ENCODE data around the gene GTF3C1. TPM values are rescaled to one million over a fixed set of nuclear protein-coding genes. Genes with fewer than 3 reads are reported as not detected.
A peak's percentile ranks its signal among the peaks of the same experiment; 100 is the strongest.

Gene GTF3C1
- total and polyA plus RNA-seq, 4 donors, result 33.5 to 84.0 (median 67.5) TPM

DNA sequence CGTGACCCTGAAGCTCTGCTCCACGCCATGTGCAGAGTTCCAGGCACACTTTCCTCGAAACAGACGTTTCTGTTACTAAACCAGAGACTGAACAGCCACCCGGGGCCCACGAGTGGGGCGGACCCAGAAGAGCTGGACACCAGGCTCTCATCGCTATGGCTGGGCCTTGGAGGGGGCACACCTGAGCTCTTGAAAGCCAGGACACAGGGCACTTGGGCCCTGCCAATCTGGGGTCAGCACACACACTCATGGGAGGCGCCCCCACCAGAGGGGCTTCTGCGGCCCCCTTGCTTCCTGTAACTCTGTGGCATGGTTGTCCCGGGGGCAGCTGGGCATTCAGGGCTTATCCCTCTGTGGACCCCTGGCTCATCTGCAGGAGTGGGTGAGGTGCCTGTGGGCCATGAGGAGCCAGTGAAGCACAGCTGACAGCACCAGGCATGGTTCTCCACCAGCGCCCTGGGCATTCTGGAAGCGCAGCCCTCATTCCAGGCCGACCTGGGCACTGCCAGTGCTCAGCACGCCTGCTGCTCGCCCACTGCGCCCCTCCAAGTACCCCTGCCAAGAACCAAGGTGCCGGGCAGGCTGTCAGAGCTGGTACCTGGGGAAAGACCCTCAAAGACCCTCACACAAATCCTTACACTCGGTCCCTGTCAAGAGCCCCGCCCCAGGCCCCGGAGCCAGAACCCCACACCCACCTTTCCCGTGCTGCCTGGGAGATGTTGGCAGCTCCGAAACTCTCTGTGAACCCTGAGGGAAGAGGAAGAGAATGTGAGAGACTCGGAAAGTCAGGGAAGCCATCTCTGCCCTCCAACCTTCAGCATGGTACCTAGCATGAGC lies 86.6 kb downstream of the GTF3C1 start:
- no peak overlapping the region for H3K4me3 ChIP-seq
- no peak overlapping the region for H3K9ac ChIP-seq (ENCODE audit: insufficient read depth in 1 of 2, low read length in 2 of 2)
- 93 to 97% methylated on average over 24 of the region's 24 CpGs for WGBS, 2 donors
- peaks cover 0 to 4% (median 0%) of the 10 kb centered on the region in 5 donors for H3K4me1 ChIP-seq (ENCODE audit: control insufficient read depth in 5 of 5, insufficient read depth in 5 of 5, low read length in 5 of 5)
- DNase-seq (no peak), ATAC-seq (ENCODE audit: insufficient read depth, low FRiP score) (no peak)
- TF ChIP-seq CTCF (IDR thresholded peaks at IDR 0.05; ENCODE audit: control extremely low read depth, extremely low read depth), result no peak
- peaks cover 35 to 70% (median 42%) of the 10 kb centered on the region in 4 donors for H3K36me3 ChIP-seq (ENCODE audit: control insufficient read depth in 4 of 4, insufficient read depth in 4 of 4, low read length in 4 of 4)
- H3K27ac ChIP-seq (ENCODE audit: low read depth in 1 of 2, low read length in 1 of 2), result no peak overlapping the region
- H3K27me3 ChIP-seq (ENCODE audit: control insufficient read depth in 3 of 3, insufficient read depth in 3 of 3, low read length in 2 of 3), result no peaks in the 10 kb centered on the region
- H3K9me3 ChIP-seq (ENCODE audit: control insufficient read depth in 4 of 4, insufficient read depth in 3 of 4, low read length in 3 of 4), result no peaks in the 10 kb centered on the region

DNA sequence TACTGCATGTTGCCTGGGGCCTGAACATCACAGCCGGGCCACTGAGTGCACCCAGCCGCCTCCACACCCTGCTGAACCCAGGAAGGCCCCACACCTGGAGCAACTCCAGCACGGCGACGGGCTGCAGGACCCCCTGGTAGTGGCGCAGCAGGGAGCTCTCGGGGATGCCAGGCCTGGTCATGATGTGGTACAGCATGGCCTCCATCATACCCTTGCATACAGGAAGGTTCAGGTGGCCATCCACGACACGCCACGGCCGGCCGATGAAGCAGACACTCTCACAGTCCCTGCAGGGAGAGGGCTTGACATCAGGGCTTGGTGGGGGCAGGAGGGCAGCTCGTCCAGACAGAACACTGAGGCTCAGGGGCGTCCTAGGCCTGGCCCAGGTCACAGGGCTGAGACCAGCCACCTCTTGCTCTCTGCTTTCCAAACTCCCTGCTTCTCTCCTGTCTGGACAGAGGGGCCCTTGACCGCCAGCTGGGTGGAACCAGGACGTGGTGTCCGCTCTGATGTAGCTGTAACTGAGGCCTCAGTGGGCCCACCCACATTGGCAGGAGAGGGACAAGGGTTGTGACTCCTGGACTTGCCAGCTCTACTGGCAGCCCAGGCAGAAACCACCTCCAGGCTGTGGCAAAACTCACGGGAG lies 87.4 kb downstream of the GTF3C1 start:
- H3K27me3 ChIP-seq (ENCODE audit: control insufficient read depth in 3 of 3, insufficient read depth in 3 of 3, low read length in 2 of 3), result no peaks in the 10 kb centered on the region
- H3K36me3 ChIP-seq (ENCODE audit: control insufficient read depth in 4 of 4, insufficient read depth in 4 of 4, low read length in 4 of 4), result peaks cover 31 to 70% (median 35%) of the 10 kb centered on the region in 4 donors
- H3K27ac ChIP-seq (ENCODE audit: low read depth in 1 of 2, low read length in 1 of 2), result peak overlapping the region in 1 of 2 donors; percentile 37
- no peak overlapping the region for H3K4me3 ChIP-seq
- WGBS, 2 donors, result 90 to 95% methylated on average over 18 of the region's 18 CpGs
- ATAC-seq (ENCODE audit: insufficient read depth, low FRiP score) (no peak), DNase-seq (no peak)
- H3K9me3 ChIP-seq (ENCODE audit: control insufficient read depth in 4 of 4, insufficient read depth in 3 of 4, low read length in 3 of 4), result no peaks in the 10 kb centered on the region
- no peak for TF ChIP-seq CTCF (IDR thresholded peaks at IDR 0.05; ENCODE audit: control extremely low read depth, extremely low read depth)
- H3K4me1 ChIP-seq (ENCODE audit: control insufficient read depth in 5 of 5, insufficient read depth in 5 of 5, low read length in 5 of 5), result peaks cover 0 to 4% (median 0%) of the 10 kb centered on the region in 5 donors
- H3K9ac ChIP-seq (ENCODE audit: insufficient read depth in 1 of 2, low read length in 2 of 2), result no peak overlapping the region

DNA sequence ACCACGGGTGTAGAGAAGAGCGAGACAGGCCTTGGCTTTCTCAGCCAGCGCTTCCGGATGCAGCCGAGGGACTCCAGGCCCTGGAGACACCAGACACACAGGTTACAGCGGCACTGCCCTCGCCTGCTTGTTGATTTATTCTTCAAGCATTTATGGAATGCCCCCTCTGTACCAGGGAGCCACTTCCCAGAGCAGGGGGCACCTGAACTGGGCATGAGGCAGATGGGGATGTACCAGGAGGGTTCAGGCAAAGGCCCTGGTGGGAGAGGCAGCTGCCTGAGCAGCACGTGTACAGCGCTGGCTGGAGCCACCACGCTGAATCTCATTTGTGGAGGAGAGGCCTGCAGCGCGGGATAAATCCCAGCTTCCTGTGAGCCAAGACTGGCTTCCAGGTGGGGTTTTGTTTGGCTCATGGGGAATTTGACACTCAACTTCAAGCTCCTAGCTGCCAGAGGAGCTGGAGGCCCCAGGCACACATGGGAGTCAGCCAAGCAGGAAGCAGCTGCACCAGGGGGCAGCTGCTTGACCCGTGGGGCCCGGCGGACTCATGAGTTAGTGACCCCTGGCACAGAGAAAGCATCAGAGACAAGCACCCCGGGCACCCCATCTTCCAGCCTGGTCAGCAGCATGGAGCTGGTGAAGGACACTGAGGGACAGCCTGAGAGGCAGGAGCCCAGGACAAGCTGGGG lies 88.1 kb downstream of the GTF3C1 start:
- H3K9ac ChIP-seq (ENCODE audit: insufficient read depth in 1 of 2, low read length in 2 of 2), result no peak overlapping the region

More for the DNA sequence above, 88.1 kb downstream of the GTF3C1 start:
- no peaks in the 10 kb centered on the region for H3K27me3 ChIP-seq (ENCODE audit: control insufficient read depth in 3 of 3, insufficient read depth in 3 of 3, low read length in 2 of 3)
- ATAC-seq (ENCODE audit: insufficient read depth, low FRiP score) (no peak), DNase-seq (peak in 1 of 3 donors; percentile 12)
- no peak overlapping the region for H3K4me3 ChIP-seq
- TF ChIP-seq CTCF (IDR thresholded peaks at IDR 0.05; ENCODE audit: control extremely low read depth, extremely low read depth), result no peak
- peak overlapping the region in 1 of 2 donors; percentile 37 for H3K27ac ChIP-seq (ENCODE audit: low read depth in 1 of 2, low read length in 1 of 2)
- H3K9me3 ChIP-seq (ENCODE audit: control insufficient read depth in 4 of 4, insufficient read depth in 3 of 4, low read length in 3 of 4), result no peaks in the 10 kb centered on the region
- peaks cover 24 to 65% (median 28%) of the 10 kb centered on the region in 4 donors for H3K36me3 ChIP-seq (ENCODE audit: control insufficient read depth in 4 of 4, insufficient read depth in 4 of 4, low read length in 4 of 4)
- H3K4me1 ChIP-seq (ENCODE audit: control insufficient read depth in 5 of 5, insufficient read depth in 5 of 5, low read length in 5 of 5), result peaks cover 0 to 4% (median 0%) of the 10 kb centered on the region in 5 donors
- WGBS, 2 donors, result 69 to 85% methylated on average over 16 of the region's 16 CpGs

Data from lung (tissue), 12 donors.